Measurements from ENCODE around the gene CAPNS2. TPM values are rescaled to one million over a fixed set of nuclear protein-coding genes. Genes with fewer than 3 reads are reported as not detected.

Gene CAPNS2
- total RNA-seq, 1 experiment from 2014 or later, result 0.28 TPM

- Mint-ChIP-seq H3K9me3 (no peaks in the 10 kb centered on the region), H3K36me3 (no peaks in the 10 kb centered on the region), H3K4me1 (no peaks in the 10 kb centered on the region), H3K27ac (no peak overlapping the region), H3K4me3 (no peak overlapping the region), H3K27me3 (ENCODE audit: low read depth) (no peaks in the 10 kb centered on the region)
- ChIA-PET CTCF (no interaction called here), POLR2A (no interaction called here)
- DNase-seq (ENCODE audit: low spot score) (no peak), ATAC-seq (no peak)
- no peak for TF ChIP-seq NR2C2 (CRISPR knock-in tag; IDR thresholded peaks at IDR 0.05)
Measured at GRCh38 chr16:55559933-55560516, 6.5 kb upstream of the CAPNS2 start.

GRCh38 chr16:55561319-55561848, 5.1 kb upstream of the CAPNS2 start:
- no peaks in the 10 kb centered on the region for H3K27me3 Mint-ChIP-seq (ENCODE audit: low read depth)
- no peaks in the 10 kb centered on the region for H3K9me3 Mint-ChIP-seq
- CTCF ChIA-PET, result interaction anchor here (0.9 kb wide), 1 partner anchor 97 kb away, joined by 4 read pairs; no protein-coding TSS in a partner anchor
- TF ChIP-seq ATF6 (CRISPR knock-in tag; IDR thresholded peaks at IDR 0.05) (no peak), ATF2 (CRISPR knock-in tag; IDR thresholded peaks at IDR 0.05; ENCODE audit: borderline replicate concordance, low read depth) (no peak), ELF4 (CRISPR knock-in tag; IDR thresholded peaks at IDR 0.05; ENCODE audit: low read depth) (no peak), ZNF138 (CRISPR knock-in tag; conservative IDR thresholded peaks at IDR 0.05) (no peak), ZBTB43 (CRISPR knock-in tag; IDR thresholded peaks at IDR 0.05) (no peak), ZNF671 (CRISPR knock-in tag; IDR thresholded peaks at IDR 0.05) (no peak), JAZF1 (CRISPR knock-in tag; IDR thresholded peaks at IDR 0.05) (no peak), ATF1 (CRISPR knock-in tag; IDR thresholded peaks at IDR 0.05) (no peak)
- TF ChIP-seq, protein P1, sequence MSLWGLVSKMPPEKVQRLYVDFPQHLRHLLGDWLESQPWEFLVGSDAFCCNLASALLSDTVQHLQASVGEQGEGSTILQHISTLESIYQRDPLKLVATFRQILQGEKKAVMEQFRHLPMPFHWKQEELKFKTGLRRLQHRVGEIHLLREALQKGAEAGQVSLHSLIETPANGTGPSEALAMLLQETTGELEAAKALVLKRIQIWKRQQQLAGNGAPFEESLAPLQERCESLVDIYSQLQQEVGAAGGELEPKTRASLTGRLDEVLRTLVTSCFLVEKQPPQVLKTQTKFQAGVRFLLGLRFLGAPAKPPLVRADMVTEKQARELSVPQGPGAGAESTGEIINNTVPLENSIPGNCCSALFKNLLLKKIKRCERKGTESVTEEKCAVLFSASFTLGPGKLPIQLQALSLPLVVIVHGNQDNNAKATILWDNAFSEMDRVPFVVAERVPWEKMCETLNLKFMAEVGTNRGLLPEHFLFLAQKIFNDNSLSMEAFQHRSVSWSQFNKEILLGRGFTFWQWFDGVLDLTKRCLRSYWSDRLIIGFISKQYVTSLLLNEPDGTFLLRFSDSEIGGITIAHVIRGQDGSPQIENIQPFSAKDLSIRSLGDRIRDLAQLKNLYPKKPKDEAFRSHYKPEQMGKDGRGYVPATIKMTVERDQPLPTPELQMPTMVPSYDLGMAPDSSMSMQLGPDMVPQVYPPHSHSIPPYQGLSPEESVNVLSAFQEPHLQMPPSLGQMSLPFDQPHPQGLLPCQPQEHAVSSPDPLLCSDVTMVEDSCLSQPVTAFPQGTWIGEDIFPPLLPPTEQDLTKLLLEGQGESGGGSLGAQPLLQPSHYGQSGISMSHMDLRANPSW (CRISPR knock-in tag; conservative IDR thresholded peaks at IDR 0.05; ENCODE audit: low read depth), result no peak
- TF ChIP-seq, protein P2, sequence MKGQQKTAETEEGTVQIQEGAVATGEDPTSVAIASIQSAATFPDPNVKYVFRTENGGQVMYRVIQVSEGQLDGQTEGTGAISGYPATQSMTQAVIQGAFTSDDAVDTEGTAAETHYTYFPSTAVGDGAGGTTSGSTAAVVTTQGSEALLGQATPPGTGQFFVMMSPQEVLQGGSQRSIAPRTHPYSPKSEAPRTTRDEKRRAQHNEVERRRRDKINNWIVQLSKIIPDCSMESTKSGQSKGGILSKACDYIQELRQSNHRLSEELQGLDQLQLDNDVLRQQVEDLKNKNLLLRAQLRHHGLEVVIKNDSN (CRISPR knock-in tag; IDR thresholded peaks at IDR 0.05), result no peak
- TF ChIP-seq, protein P3, sequence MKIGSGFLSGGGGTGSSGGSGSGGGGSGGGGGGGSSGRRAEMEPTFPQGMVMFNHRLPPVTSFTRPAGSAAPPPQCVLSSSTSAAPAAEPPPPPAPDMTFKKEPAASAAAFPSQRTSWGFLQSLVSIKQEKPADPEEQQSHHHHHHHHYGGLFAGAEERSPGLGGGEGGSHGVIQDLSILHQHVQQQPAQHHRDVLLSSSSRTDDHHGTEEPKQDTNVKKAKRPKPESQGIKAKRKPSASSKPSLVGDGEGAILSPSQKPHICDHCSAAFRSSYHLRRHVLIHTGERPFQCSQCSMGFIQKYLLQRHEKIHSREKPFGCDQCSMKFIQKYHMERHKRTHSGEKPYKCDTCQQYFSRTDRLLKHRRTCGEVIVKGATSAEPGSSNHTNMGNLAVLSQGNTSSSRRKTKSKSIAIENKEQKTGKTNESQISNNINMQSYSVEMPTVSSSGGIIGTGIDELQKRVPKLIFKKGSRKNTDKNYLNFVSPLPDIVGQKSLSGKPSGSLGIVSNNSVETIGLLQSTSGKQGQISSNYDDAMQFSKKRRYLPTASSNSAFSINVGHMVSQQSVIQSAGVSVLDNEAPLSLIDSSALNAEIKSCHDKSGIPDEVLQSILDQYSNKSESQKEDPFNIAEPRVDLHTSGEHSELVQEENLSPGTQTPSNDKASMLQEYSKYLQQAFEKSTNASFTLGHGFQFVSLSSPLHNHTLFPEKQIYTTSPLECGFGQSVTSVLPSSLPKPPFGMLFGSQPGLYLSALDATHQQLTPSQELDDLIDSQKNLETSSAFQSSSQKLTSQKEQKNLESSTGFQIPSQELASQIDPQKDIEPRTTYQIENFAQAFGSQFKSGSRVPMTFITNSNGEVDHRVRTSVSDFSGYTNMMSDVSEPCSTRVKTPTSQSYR (CRISPR knock-in tag; IDR thresholded peaks at IDR 0.05), result no peak
- no peak overlapping the region for H3K4me3 Mint-ChIP-seq
- H3K4me1 Mint-ChIP-seq, result no peaks in the 10 kb centered on the region
- DNase-seq (ENCODE audit: low spot score) (no peak), ATAC-seq (no peak)
- H3K36me3 Mint-ChIP-seq, result no peaks in the 10 kb centered on the region
- POLR2A ChIA-PET, result no interaction called here
- H3K27ac Mint-ChIP-seq, result no peak overlapping the region

Data from WTC11 (cell line).